Erythroblast (primary cell): Measurements from ENCODE around the gene CTSV.
A peak's percentile ranks its signal among the peaks of the same experiment; 100 is the strongest.
"Not testable (repeated sequence)": the region's sequence is repeated elsewhere in the genome, so short reads cannot be mapped to it uniquely, and the experiment has no call there.

ENCODE experiments used
- DNase-seq, 2 experiments: peaks; one replicate each; lab custom pipeline; 2025; lab: John Stamatoyannopoulos, UW
- GATA1 ChIP-seq: IDR thresholded peaks from 2 replicates; pipeline ENCODE4 v1.6.1; 2011; ENCODE audit warnings: low read depth, mild to moderate bottlenecking, control low read depth, low read length, moderate library complexity
- POLR2A ChIP-seq: IDR thresholded peaks from 2 replicates; pipeline ENCODE4 v1.6.1; 2011; ENCODE audit warnings: mild to moderate bottlenecking, low read length

The CTSV gene

DNA sequence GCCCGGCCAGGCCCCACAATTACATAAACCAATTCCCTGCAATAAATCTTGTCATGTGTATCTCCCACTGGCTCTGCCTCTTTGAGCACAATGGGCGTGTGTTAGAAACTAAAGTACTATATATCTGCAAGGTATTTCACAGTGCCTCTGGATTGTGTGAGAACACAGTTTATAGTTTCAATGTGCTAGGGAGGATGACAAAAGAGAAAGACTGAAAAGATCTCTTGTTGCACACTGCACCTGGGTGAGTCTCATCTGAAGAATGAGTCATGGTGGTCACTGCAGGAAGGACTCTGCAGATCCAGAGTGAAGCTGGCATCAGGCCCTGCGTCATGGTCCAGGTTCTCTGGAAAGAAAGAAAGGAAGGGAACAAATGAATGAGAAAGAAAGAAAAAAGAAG, 20.7 kb upstream of the CTSV start:
- no peak for DNase-seq
- TF ChIP-seq POLR2A = no peak
- TF ChIP-seq GATA1 = no peak

DNA sequence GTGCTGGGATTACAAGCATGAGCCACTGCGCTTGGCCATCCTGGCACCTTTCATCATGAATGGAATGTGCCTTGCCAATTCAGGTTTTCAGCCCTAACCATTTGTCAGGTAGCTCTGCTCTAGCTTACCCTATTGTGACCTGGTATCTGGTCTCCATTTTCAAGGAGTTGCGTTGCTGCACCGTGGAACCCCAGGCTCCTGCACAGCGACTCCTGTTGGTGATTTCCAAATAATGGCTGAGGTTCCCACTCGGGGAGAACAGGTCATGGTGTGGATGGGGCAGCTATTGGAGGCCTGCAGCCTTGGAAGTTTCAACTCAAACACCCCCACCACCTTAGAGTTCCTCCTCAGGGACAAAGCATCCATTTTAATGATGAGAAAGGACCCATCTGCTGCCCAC, 18.7 kb upstream of the CTSV start:
- TF ChIP-seq POLR2A (no peak), GATA1 (no peak)
- DNase-seq = no peak

DNA sequence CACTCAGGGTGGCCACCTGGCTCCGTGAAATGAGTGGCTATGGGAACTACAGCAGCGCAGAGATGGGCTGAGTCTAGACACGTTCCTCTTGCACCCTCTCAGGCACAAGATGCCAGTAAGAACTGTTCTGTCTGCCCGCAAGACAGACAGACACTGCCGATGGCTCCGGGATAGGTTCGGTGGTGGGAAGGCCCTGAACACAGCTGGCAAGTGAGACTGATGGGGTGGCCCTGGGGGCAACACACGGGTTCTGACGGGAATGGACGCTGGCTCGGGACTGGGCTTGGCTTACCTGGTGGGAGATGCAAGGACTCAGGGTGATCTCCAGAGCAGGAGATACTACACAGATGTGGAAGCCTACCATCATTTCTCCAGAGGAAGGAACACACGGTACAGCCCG, 16.9 kb upstream of the CTSV start:
- not testable (repeated sequence) for DNase-seq

DNA sequence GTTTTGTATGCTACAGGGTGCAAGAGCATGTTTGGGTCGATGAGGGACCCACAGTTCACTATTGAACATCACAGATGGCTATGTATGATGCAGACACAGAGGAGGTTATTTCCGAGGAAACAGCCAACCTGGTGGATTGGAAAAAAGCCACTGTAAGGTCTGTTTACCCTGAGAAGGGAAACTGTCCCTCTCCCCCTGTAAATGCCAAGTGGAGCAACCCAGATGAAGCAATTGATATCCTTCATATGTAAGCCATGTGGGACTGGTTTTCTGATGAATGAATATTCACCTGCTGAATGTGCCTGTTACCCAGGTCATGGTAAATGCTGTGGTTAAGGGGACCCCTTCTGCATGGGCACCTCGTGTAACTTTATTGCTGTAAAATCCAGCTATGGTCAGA, 14.8 kb upstream of the CTSV start:
- DNase-seq = no peak

DNA sequence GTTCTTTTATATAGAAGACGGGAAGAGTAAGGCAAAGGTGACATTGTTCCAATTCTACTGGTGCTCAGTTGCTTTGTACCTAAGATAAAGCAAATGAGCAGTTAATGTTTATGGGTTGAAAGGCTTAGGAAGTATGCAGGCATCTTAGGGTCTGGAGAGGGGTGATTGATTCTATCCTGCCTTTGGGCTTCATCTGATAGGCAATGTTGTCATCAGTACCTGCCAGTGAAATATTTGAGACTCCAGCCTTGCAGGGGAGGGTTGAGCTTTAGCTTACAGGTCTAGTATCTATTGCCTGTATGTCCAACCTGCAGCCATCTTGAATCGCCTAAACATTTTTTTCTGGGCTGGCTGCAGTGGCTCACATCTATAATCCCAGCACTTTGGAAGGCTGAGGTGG, 13.8 kb upstream of the CTSV start:
- TF ChIP-seq POLR2A (no peak), GATA1 (no peak)

More for the DNA sequence above, 14.8 kb upstream of the CTSV start:
- TF ChIP-seq GATA1 = no peak
- no peak for TF ChIP-seq POLR2A

DNA sequence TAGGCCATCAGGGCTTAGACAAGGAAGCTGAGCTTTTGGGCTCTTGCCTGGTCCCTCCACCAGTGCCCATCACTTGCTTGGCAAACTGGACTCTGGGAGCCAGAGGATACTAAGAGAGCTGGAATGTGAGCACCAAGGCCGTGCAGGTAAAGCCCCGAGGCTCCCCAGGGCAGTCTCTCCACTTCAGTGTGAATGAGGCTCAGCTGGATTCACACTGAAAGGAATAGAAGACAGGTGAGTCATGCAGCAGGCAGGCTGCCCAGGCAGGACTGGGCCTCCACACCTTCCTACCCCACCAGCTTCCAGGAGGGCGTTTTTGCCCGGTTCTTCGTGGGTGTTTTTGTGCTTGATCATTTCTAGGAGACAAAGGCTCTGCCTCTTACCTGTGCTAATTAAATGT, 7.3 kb upstream of the CTSV start:
- no peak for TF ChIP-seq POLR2A
- DNase-seq = no peak

More for the DNA sequence above, 13.8 kb upstream of the CTSV start:
- DNase-seq = no peak

DNA sequence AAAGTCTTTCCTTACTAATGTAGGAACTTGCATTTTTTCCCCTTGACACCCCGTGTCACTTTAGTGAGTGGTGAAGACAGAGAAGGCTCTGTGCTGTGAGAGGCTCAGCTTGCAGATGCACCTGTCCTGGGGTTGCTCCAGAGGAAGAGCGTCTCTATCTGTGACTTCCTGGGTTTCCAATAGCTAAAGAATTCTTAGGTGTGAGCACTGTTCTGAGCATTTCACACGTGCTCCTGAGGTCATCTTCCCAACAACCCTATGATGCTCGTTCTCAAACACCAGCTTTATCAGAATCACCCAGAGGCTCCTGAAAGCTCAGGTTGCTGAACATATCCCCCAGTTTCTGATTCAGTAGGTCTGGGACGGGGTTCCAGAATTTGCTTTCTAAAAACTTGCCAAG, 6.4 kb upstream of the CTSV start:
- no peak for DNase-seq
- TF ChIP-seq GATA1 = no peak
- TF ChIP-seq POLR2A = no peak

DNA sequence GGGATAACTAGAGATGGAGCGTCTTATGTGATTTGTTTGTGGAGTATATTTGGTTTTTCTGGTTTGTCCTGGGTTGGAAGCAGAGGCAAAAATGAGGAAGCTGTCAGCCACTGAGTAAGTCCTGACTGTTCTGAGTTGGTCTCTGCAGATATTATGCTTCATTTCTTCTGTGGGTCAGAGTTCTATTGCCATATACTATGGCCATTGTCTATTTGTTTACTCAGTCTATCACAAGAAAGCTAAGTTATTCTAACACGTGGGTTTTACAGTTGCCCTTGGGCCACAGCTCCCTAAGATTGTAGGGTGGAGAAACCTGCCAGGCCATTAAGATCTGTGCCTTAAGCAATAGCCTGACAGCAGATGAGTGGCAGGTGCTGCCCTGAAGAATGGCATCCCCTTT, 3.0 kb upstream of the CTSV start:
- no peak for DNase-seq

DNA sequence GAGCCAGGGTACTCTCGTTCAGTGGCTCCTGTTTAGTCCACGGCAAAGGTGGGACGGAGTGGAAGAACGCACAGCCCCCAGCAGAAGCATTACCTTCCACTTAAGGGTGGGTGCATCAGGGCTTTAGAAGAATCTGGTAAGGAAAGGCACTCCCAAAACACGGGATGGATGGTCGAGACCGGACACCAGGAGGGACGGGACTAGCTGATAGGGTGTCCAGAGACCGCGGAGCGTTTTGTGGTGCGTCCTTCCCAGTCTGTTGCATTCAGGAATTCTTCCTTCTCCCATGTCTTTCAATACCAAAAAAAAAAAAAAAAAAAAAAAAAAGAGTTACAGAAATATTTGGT, 545 bp upstream of the CTSV start:
- no peak for TF ChIP-seq POLR2A
- DNase-seq = no peak

More for the DNA sequence above, 3.0 kb upstream of the CTSV start:
- no peak for TF ChIP-seq GATA1
- no peak for TF ChIP-seq POLR2A

DNA sequence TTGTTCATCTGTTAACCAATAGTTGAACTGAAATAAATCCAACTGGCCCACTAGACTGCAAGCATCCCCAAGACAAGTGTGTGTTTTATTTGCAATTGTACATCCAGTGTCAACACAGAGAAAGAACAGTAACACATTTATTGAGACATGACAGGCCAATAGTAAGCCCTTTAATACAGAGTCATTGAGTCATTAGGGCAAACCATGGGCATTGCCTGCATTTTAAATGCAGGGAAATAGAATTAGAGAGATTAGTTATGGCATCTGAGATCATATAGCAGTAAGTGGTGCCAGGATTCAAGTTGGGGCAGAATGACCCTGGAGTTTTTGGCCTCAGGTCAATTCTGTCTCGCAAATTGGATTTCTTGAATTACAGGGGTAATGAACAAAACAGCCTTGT, 15.4 kb downstream of the CTSV start:
- not testable (repeated sequence) for DNase-seq

DNA sequence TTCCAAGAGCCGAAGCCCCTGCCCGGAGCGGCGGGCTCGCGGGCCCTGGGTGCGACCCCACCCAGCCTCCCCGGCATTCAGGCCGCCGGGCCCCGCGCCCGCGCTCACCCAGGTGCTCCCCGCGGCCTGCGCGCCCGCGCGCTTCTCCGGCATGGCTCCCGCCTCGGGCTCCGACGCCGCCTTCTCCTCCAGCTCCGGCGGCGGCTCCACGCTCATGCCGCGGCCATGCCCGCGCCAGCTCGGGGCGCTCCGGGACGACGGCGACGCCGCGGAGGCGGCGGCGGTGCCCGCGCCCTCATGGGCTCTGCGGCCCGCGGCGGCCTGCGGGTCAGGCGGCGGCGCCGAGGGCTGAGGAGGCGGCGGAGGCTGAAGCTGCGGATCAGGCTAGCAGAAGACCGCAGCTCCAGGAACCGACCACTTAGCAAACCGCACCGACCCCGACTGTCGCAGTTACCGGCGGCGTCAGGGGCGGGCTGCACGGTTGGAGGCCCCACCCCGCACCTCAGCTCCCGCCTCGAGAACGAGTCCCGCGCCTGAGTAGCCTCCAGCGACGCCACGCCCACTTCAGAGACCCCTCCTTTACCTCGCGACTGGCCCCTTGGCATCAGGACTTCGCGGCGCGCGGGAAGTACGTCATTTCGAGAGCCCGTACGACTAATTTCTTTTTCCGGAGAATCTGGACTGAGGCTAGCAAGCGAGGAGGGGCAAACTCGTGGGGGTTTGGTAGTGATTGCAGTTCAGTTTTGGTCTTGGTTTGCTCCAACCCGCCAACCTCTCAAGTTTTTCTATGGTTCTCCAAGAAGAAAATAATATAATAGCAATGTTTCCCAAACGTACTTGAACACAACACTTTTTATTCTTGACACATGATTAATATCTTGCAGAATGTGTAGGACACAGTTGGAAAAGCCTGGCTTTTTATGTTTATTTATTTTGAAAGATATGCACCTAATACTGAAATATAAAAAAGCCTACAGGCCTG, 25.5 kb downstream of the CTSV start:
- DNase-seq = peak; percentile 88
- peak; percentile 44 for TF ChIP-seq POLR2A

DNA sequence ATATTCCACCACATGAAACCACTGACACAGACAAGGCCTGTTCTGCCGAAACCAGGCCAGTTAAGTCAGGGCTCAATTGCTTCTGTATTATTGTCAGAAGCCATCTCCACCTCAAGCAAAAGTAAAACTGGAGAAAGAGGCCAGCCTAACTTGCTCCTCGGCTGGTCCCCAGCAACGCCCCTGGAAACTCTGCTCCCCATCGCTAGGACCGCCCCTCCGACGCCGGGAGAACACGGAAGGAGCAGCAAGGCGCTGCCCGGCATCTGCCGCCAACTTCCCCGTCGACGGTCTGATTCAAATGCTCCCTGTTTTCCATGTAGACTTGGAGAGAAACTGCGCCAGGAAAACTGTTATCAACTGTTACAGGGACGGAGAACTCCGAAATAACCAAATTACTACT, 26.3 kb downstream of the CTSV start:
- peak; percentile 42 to 59 for DNase-seq

DNA sequence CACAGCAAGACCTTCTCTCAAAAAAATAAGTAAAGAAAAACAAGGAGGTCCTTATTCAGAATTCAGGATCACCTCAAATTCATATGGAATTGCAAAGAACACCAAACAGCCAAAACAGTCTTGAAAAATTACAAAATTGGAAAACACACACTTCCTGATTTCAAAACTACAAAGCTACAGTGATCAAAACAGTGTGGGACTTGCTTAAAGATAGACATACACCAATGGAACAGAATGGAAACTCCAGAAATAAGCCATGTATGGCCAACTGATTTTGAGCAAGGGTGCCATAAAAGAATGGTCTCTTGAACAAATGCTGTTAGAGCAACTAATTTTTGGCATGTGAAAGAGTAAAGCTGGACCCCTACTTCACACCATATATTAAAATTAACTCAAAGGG, 36.7 kb downstream of the CTSV start:
- not testable (repeated sequence) for DNase-seq

DNA sequence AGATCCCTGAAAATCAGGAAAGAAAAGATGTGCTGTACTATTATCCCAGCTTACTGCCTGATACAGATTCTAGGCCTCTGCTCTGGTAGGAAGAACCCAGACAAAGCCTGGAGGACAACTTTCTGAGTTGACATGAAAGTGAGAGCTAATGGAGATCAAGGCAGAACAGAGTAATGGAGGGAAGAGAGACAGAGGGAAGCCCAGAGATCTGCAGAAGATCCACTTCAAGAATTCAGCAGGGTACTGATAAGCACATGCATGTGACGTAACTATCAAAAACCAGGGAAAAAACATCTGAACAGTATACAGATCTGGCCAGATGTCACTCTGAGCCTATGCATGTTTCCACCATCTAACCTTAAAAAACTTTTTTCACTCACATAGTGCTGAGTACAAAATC, 37.6 kb downstream of the CTSV start:
- peak; percentile 72 to 81 for DNase-seq

DNA sequence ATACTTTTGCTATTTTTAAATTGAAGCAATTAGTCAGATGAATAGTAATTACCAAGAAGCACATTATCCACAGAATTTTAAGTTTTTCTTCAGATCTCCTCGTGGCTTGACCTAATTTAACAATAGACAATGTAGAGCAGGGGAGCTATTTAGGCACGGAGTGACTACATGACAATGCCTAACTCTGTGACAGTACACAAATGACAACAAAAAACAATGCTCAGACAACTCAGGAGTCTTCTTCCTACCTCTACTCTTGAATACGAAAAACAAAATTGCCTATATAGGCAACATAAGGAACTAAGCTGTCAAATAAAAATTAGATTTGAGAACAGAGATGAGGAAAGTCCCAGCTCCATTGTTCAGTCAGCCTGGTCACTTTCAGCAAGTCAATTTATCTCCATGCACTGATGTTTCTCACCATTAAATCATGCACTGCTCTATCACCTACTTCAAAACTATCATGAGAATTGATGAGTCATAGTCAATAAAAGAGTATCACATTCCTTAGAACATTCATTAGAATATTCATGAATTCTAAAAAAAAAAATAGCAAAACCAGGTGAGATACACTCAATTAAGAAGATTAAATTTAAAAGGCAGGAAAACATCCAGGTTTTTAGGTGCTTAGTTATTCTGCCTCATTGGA, 38.7 kb downstream of the CTSV start:
- DNase-seq = peak in 1 of 2 experiments; percentile 26

DNA sequence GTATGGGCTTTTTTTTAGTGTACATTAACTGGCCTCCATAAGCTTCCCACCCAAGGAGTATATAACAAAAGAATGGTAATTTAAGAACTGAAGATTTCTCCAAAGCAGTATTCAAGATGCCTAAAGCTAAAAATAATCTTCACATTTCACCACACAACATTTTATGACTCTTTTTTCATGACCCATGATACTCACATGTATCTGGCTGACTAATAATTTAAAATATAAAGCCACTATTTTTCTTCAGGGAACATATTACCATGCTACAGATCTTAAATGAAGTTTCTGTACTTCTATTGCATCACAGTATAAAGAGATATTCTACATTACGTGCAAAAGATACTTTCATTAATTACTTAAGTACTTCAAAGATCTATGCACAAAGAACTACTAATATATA, 39.2 kb downstream of the CTSV start:
- peak in 1 of 2 experiments; percentile 31 for DNase-seq

DNA sequence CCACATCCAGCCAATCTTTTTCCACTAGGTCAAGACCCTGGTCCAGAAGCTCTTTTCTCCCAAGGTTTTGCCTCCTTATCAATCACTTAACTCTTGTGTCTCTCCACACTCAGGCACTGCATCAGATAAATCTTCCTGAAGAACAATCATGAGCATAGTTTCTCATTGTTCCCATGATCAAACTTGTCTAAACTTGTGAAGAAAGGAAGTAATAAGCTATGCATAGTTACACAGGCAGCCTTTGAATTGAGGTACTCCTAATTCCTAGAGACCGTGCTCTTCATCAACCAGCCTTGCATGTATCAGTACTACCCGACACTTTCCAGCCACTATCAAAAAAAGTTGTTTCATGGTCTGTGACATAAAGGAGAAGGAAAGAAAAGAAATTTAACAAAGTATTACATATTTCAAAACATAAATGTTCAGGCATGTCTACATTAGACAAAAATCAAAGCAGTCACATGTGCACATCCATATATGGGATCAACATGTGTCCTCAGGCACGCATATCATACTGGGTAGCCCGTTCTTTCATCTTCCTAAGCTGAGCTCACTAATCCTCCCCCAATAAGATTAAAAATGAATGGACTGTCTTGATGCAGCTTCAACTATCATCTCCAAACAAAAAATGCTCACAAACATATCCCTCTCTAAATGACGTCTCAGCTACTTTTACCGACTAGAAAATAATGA, 41.8 kb downstream of the CTSV start:
- not testable (repeated sequence) for DNase-seq

DNA sequence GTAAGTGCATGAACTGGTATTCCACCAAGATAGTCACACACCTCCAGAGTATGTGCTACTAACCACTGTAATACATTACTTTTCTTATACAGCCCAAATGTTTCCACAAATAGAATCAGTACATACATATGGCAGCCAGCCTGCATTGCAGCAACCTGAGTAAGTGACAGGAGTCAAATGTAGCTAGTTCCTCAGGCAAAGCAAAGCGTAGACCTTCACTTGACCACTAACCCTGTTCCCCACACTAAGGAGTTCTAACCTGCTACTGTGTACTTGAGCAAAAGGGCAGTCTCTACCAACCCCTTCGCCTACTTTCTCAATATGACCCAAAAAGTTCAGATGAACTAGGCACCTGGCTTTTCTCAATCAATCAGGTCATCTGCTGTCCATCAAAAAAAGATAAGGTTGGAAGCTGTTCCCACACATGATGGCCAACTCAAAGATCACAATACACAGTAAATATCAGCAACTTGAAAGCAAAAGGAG, 44.4 kb downstream of the CTSV start:
- not testable (repeated sequence) for DNase-seq

DNA sequence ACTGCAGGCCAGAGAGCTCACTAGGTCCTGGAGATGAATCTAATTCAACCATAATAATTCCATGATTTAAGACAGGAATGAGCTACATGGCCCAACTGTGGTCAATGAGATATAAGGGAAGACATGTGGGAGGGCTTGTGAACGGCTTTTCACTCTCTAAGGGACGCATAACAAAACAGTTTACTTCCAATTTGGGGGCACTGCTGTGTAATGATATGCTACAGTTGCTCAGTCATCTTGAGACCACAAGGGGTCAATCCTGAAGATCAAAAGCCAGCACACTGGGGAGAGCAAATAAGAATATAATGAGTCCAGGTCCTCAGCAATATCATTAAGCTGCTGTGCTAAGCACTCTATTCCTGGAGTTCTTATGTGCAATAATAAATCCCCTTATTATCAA, 46.6 kb downstream of the CTSV start:
- DNase-seq = peak in 1 of 2 experiments; percentile 12

DNA sequence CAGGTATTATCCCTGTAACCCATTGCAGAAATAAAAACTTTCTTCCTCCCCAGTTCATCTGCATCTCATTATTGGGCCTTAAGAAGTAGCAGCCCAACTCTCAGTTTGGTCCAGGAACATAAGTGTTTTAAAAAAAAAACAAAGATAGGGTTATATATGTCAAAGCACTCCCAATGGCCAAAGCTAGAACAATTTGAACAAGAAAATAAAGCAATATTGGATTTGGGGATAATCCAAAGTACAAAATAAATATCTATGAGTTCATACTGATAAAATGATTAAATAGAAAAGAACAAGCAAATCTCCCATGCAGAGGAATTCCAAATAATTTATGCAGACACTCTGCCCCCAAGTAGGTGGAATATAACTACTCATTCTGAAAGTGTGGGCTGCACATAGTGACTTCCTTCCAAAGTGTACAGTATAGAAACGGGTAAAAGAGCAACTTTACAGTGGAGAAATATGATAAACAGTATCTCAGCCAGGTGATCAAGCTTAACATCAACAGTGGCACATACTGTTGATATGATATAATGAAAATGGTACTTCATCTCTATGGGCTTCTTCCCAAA, 49.1 kb downstream of the CTSV start:
- DNase-seq = not testable (repeated sequence)

DNA sequence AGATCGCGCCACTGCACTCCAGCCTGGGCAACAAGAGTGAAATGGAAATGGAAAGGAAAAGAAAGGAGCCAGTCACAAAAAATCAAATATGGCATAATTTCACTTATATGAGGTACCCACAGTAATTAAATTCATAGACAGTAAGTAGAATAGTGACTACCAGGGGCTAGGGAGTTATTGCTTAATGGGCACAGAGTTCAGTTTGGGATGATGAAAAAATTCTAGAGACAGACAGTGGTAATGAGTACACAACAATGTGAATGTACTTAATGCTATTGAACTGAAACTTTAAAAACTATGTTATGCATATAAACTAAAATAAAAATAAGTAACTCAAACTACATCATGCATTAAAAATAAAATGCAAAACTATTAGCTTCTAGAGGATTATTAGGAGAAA, 54.1 kb downstream of the CTSV start:
- not testable (repeated sequence) for DNase-seq
